Islet precursor cell (in vitro differentiated cells): ENCODE results near the gene DAB1.

Experiments
- DNase-seq: peaks from one replicate; pipeline ENCODE4 v3.0.0-alpha.2; 2018

The DAB1 gene

GRCh38 chr1:56965916-56966697 is 457.8 kb downstream of the DAB1 start, which contains the start of gene C8B:
C8B (minus strand) TSS chr1:56966015; CDS start chr1:56965948, 67 bp downstream.
- DNase-seq: peak; percentile 46

- no peak for DNase-seq
Observed at GRCh38 chr1:56965191-56965590, 458.7 kb downstream of the DAB1 start.

GRCh38 chr1:56964349-56965017 is 459.4 kb downstream of the DAB1 start:
- no peak for DNase-seq

- DNase-seq: no peak
Observed at GRCh38 chr1:56963667-56964066, 460.2 kb downstream of the DAB1 start.

DNA sequence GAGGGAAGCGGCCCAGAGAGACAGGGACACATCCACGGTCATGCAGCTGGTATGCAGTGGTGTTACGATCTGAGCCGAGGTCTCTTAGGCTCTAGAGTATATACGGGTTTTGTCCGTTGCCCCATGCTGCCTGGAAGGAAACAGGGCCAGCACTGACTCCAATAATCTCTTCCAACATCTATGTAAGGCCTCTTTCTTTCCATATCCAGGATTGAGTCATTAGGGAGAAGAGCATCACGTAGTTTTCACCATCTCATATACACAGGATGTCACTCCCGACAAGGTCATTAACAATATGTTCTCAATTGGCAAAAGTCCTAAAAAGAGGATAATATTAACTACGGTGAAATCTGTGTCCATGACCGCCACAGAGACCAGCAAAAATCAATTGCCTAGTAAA is 462.4 kb downstream of the DAB1 start:
- DNase-seq: no peak

DNA sequence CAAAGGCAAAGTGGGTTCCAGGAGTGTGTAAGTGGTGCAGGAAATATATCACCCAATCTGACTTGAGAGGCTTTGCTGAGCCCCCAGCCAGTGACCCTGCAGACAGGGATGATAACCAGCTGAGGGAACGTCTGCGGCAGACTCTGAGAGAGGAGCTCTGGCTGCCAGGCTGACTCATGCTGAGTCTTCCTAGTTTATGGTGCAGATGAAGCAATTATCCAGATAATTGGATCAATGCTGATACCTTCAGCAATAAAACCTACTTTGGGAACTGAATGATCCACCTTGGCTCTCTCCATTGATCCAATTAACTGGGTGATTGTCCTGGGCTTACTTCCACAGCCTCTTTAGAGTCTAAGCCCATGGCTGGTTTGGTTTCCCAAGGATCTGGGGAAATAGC is 465.3 kb downstream of the DAB1 start:
- peak; percentile 95 for DNase-seq

GRCh38 chr1:56957931-56958330 is 465.9 kb downstream of the DAB1 start:
- DNase-seq: no peak

DNA sequence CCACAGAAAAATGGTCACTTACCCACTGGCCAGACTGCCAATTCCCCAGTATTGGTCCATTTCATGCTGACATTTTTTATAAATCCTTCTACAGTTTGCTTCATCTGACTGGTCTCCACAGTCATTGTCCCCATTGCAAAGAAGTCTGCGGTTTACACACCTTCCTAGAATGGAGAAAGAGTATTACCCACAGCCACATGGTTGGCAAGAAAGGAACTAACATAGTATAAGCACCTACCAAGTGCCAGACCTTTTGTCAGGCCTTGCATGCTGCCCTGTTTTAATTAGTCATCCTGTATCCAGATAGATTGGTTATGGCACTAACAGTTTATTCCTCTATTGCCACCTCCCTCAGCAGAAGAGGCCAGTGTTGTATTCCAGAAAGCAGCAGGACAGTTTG is 469.2 kb downstream of the DAB1 start:
- peak; percentile 19 for DNase-seq

GRCh38 chr1:56953386-56953785 is 470.5 kb downstream of the DAB1 start:
- DNase-seq: peak; percentile 37

GRCh38 chr1:56952501-56952900 is 471.4 kb downstream of the DAB1 start:
- DNase-seq: peak; percentile 43

GRCh38 chr1:56948403-56949023 is 475.3 kb downstream of the DAB1 start:
- no peak for DNase-seq
